Panc1 (cell line): ENCODE measurements around the gene LIPK. TPM values are rescaled to one million over a fixed set of nuclear protein-coding genes. Genes with fewer than 3 reads are reported as not detected.
"Not testable (repeated sequence)": the region's sequence is repeated elsewhere in the genome, so short reads cannot be mapped to it uniquely, and the experiment has no call there.

ENCODE experiments used
- ATAC-seq: fragments of 200-7000 bp; cut with Tn5 transposase; 2 replicates; pipeline ENCODE4 v1.9.1; 2020; ENCODE audit warnings: mild to moderate bottlenecking, moderate library complexity
- BruUV-seq: library from RNA; stranded (reverse); fragments of 400-500 nt; replicated peaks from 2 replicates; lab custom pipeline; 2021; lab: Mats Ljungman, UMichigan
- CTCF ChIA-PET: fragments of 300-600 bp; sonication (Branson Sonifier 250); formaldehyde crosslinking; loops from one replicate; lab custom pipeline; 2022; ENCODE audit warnings: antibody characterized with exemption; lab: Charles Lee
- POLR2A ChIA-PET: fragments of 300-600 bp; sonication (Branson Sonifier 250); formaldehyde crosslinking; loops from one replicate; lab custom pipeline; 2022; ENCODE audit warnings: antibody characterized with exemption; lab: Charles Lee
- DNase-seq: peaks from one replicate; pipeline ENCODE4 v3.0.0-alpha.2; 2010; ENCODE audit warnings: low read depth, low spot score
- H3K27ac ChIP-seq: 2 replicates; pipeline ENCODE4 v1.5.1; 2011; ENCODE audit warnings: mild to moderate bottlenecking, low read length, inconsistent platforms
- H3K27me3 ChIP-seq: fragments of 200-500 bp; sonication (Bioruptor generic); 2 replicates; pipeline ENCODE4 v1.6.0; 2014; ENCODE audit warnings: low read length, inconsistent platforms; ENCODE audit not compliant: control insufficient read depth, insufficient read depth
- H3K36me3 ChIP-seq: fragments of 200-500 bp; sonication (Bioruptor generic); 2 replicates; pipeline ENCODE4 v1.5.1; 2014; ENCODE audit warnings: inconsistent platforms, mild to moderate bottlenecking, low read length, moderate library complexity; ENCODE audit not compliant: control insufficient read depth, insufficient read depth
- H3K4me1 ChIP-seq: 2 replicates; pipeline ENCODE4 v1.5.1; 2011; ENCODE audit warnings: inconsistent platforms, mild to moderate bottlenecking, low read length, moderate library complexity; ENCODE audit not compliant: control insufficient read depth, insufficient read depth
- H3K4me3 ChIP-seq, 2 experiments: 2 replicates each; pipeline ENCODE4 v1.5.1; 2011 to 2012; ENCODE audit warnings: low read depth in 2 of 2, low read length in 2 of 2, mild to moderate bottlenecking in 2 of 2, inconsistent platforms in 1 of 2, moderate library complexity in 1 of 2
- H3K9me3 ChIP-seq: fragments of 200-500 bp; sonication (Bioruptor generic); 2 replicates; pipeline ENCODE4 v1.5.1; 2014; ENCODE audit warnings: low read depth, mild to moderate bottlenecking, inconsistent platforms, low read length, moderate library complexity; ENCODE audit not compliant: control insufficient read depth, insufficient read depth
- POLR2AphosphoS5 ChIP-seq: IDR thresholded peaks from 2 replicates; pipeline ENCODE4 v1.6.1; 2012; ENCODE audit warnings: mild to moderate bottlenecking, low read depth, low read length, moderate library complexity
- SIN3A ChIP-seq: IDR thresholded peaks from 2 replicates; pipeline ENCODE4 v1.6.1; 2012; ENCODE audit warnings: low read depth, mild to moderate bottlenecking, low read length, moderate library complexity, borderline replicate concordance; ENCODE audit not compliant: insufficient read depth
- TCF7L2 ChIP-seq: IDR thresholded peaks from 2 replicates; pipeline ENCODE4 v1.6.1; 2011; ENCODE audit warnings: mild to moderate bottlenecking, low read depth, low read length, inconsistent platforms
- in situ Hi-C: cut with HindIII; loops from 2 replicates; pipeline ENCODE4 v1.10.0; 2016; ENCODE audit warnings: low sequenced_read_pairs, low pct_unique_long_range_greater_than_20kb
- intact Hi-C: fragments of 100-400 bp; cut with micrococcal nuclease; formaldehyde crosslinking; loops from one replicate; pipeline ENCODE4 v1.10.0; 2022; ENCODE audit not compliant: unreplicated experiment
- total RNA-seq: library from RNA; stranded (reverse); gene quantifications from one replicate; pipeline ENCODE4 v1.2.1, GENCODE V29; 2021; ENCODE audit not compliant: unreplicated experiment
- TF ChIP-seq, protein P1 (sequence below): fragments of 450-650 bp; IDR thresholded peaks from 2 replicates; pipeline ENCODE4 v1.5.1; 2017; ENCODE audit warnings: mild to moderate bottlenecking
- TF ChIP-seq, protein P2 (sequence below), 2 experiments: IDR thresholded peaks; 2 replicates each; pipeline ENCODE4 v1.6.1; 2011 to 2012; ENCODE audit warnings: low read depth in 2 of 2, control low read depth in 1 of 2, low read length in 1 of 2, mild to moderate bottlenecking in 1 of 2, moderate library complexity in 1 of 2; ENCODE audit not compliant: insufficient read depth in 1 of 2

LIPK gene
- total RNA-seq, 1 experiment from 2014 or later, result not detected

GRCh38 chr10:88735661-88736060, 29.6 kb downstream of the LIPK start:
- Histone ChIP-seq H3K9me3 (no peaks in the 10 kb centered on the region), H3K4me1 (no peaks in the 10 kb centered on the region), H3K4me3 (no peak overlapping the region), H3K27ac (no peak overlapping the region), H3K36me3 (no peaks in the 10 kb centered on the region), H3K27me3 (no peaks in the 10 kb centered on the region)
- TF ChIP-seq TCF7L2 (no peak), SIN3A (no peak)
- TF ChIP-seq, protein P1, sequence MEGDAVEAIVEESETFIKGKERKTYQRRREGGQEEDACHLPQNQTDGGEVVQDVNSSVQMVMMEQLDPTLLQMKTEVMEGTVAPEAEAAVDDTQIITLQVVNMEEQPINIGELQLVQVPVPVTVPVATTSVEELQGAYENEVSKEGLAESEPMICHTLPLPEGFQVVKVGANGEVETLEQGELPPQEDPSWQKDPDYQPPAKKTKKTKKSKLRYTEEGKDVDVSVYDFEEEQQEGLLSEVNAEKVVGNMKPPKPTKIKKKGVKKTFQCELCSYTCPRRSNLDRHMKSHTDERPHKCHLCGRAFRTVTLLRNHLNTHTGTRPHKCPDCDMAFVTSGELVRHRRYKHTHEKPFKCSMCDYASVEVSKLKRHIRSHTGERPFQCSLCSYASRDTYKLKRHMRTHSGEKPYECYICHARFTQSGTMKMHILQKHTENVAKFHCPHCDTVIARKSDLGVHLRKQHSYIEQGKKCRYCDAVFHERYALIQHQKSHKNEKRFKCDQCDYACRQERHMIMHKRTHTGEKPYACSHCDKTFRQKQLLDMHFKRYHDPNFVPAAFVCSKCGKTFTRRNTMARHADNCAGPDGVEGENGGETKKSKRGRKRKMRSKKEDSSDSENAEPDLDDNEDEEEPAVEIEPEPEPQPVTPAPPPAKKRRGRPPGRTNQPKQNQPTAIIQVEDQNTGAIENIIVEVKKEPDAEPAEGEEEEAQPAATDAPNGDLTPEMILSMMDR, result no peak
- in situ Hi-C loops, result no loop called here
- DNase-seq (no peak), ATAC-seq (no peak)
- ChIA-PET CTCF (no interaction called here), POLR2A (no interaction called here)
- BruUV-seq, result no TSS peak
- intact Hi-C loops, result no loop called here

DNA sequence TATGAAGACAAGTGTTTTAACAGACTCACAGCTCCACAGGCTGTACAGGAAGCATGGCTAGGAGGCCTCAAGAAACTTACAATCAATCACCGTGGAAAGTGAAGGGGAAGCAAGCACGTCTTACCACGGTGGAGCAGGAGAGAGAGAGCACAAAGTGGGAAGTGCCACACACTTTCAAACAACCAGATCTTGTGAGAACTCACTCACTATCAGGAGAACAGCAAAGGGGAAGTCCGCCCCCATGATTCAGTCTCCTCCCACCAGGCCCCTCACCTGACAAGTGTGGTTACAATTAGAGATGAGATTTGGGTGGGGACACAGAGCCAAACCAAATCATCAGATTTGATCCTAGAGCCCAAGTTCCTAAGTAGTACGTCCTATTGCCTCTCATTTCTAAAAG, 35.9 kb downstream of the LIPK start:
- intact Hi-C loops, POLR2A ChIA-PET, CTCF ChIA-PET: not testable (repeated sequence)

GRCh38 chr10:88742448-88742847, 36.4 kb downstream of the LIPK start:
- intact Hi-C loops, result no loop called here
- ATAC-seq, result no peak
- DNase-seq, result no peak
- TF ChIP-seq SIN3A (no peak), POLR2AphosphoS5 (no peak), TCF7L2 (no peak)
- TF ChIP-seq, protein P2, sequence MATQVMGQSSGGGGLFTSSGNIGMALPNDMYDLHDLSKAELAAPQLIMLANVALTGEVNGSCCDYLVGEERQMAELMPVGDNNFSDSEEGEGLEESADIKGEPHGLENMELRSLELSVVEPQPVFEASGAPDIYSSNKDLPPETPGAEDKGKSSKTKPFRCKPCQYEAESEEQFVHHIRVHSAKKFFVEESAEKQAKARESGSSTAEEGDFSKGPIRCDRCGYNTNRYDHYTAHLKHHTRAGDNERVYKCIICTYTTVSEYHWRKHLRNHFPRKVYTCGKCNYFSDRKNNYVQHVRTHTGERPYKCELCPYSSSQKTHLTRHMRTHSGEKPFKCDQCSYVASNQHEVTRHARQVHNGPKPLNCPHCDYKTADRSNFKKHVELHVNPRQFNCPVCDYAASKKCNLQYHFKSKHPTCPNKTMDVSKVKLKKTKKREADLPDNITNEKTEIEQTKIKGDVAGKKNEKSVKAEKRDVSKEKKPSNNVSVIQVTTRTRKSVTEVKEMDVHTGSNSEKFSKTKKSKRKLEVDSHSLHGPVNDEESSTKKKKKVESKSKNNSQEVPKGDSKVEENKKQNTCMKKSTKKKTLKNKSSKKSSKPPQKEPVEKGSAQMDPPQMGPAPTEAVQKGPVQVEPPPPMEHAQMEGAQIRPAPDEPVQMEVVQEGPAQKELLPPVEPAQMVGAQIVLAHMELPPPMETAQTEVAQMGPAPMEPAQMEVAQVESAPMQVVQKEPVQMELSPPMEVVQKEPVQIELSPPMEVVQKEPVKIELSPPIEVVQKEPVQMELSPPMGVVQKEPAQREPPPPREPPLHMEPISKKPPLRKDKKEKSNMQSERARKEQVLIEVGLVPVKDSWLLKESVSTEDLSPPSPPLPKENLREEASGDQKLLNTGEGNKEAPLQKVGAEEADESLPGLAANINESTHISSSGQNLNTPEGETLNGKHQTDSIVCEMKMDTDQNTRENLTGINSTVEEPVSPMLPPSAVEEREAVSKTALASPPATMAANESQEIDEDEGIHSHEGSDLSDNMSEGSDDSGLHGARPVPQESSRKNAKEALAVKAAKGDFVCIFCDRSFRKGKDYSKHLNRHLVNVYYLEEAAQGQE (IDR thresholded peaks at IDR 0.05; ENCODE audit: insufficient read depth in 1 of 2, low read depth in 2 of 2, low read length in 1 of 2), result no peak
- TF ChIP-seq, protein P1, result no peak
- H3K9me3 ChIP-seq, result no peaks in the 10 kb centered on the region
- no TSS peak for BruUV-seq
- ChIA-PET POLR2A (no interaction called here), CTCF (no interaction called here)
- in situ Hi-C loops, result no loop called here
- H3K4me3 ChIP-seq, result no peak overlapping the region
- no peak overlapping the region for H3K27ac ChIP-seq
- H3K4me1 ChIP-seq, result no peaks in the 10 kb centered on the region
- no peaks in the 10 kb centered on the region for H3K36me3 ChIP-seq
- H3K27me3 ChIP-seq, result no peaks in the 10 kb centered on the region

More for the DNA sequence above, 35.9 kb downstream of the LIPK start:
- H3K4me1 ChIP-seq, H3K4me3 ChIP-seq, H3K27me3 ChIP-seq, H3K36me3 ChIP-seq, H3K27ac ChIP-seq, ATAC-seq, H3K9me3 ChIP-seq, DNase-seq, in situ Hi-C loops, BruUV-seq: not testable (repeated sequence)
